NB4 (cell line): Measurements from ENCODE around the gene UBE3A.

Experiments
- CTCF ChIP-seq: IDR thresholded peaks from one replicate; pipeline ENCODE4 v1.5.1; 2012; ENCODE audit warnings: low read depth, low read length
- MAX ChIP-seq: IDR thresholded peaks from 2 replicates; pipeline ENCODE4 v1.6.1; 2011; ENCODE audit warnings: low read depth, low read length
- MYC ChIP-seq: IDR thresholded peaks from 2 replicates; pipeline ENCODE4 v1.6.1; 2011; ENCODE audit warnings: low read depth, low read length
- POLR2A ChIP-seq: IDR thresholded peaks from 2 replicates; pipeline ENCODE4 v1.6.1; 2011; ENCODE audit warnings: mild to moderate bottlenecking; ENCODE audit not compliant: insufficient read length; ENCODE audit errors: extremely low read depth

- TF ChIP-seq CTCF (no peak), POLR2A (no peak), MAX (no peak), MYC (no peak)
These were observed 30.9 kb downstream of the UBE3A start for GRCh38 chr15:25407950-25408349.
